Gastrocnemius medialis (tissue), 4 donors: ENCODE results near the gene SLC36A1. TPM values are rescaled to one million over a fixed set of nuclear protein-coding genes. Genes with fewer than 3 reads are reported as not detected.
A peak's percentile ranks its signal among the peaks of the same experiment; 100 is the strongest.

ENCODE experiments used
- ATAC-seq, 2 donors: fragments of 150-250 bp; one replicate each; pipeline ENCODE4 v1.9.1; 2016
- DNase-seq, 2 donors: peaks; one replicate each; pipeline ENCODE4 v3.0.0-alpha.2; 2019
- H3K27ac ChIP-seq, 4 donors: fragments of 200-600 bp; sonication (generic); 1 replicate in 1 of 4; 2 replicates in 3 of 4; pipeline ENCODE4 v1.5.1; 2016 to 2018; ENCODE audit warnings: mild to moderate bottlenecking in 2 of 4, moderate library complexity in 1 of 4
- H3K27me3 ChIP-seq, 3 donors: fragments of 200-600 bp; sonication (generic) in 2 of 3; 1 replicate in 1 of 3; 2 replicates in 2 of 3; pipeline versions ENCODE4 v1.5.1 to v1.6.0; 2016 to 2019; ENCODE audit warnings: mild to moderate bottlenecking in 1 of 3, moderate library complexity in 1 of 3
- H3K36me3 ChIP-seq, 2 donors: fragments of 200-600 bp; sonication (generic) in 1 of 2; one replicate each; pipeline ENCODE4 v1.5.1; 2017 to 2018
- H3K4me1 ChIP-seq, 2 donors: fragments of 200-600 bp; sonication (generic) in 1 of 2; one replicate each; pipeline ENCODE4 v1.5.1; 2016 to 2017; ENCODE audit warnings: mild to moderate bottlenecking in 2 of 2
- H3K4me3 ChIP-seq, 4 donors: fragments of 200-600 bp; sonication (generic) in 3 of 4; 1 replicate in 1 of 4; 2 replicates in 3 of 4; pipeline ENCODE4 v1.5.1; 2016 to 2019; ENCODE audit warnings: mild to moderate bottlenecking in 2 of 4
- H3K9me3 ChIP-seq, 3 donors: fragments of 200-600 bp; sonication (generic) in 2 of 3; 1 replicate in 1 of 3; 2 replicates in 2 of 3; pipeline ENCODE4 v1.5.1; 2016 to 2019
- CTCF ChIP-seq, 5 experiments: fragments of 450-650 bp in 3 of 5; fragments of 200-600 bp in 2 of 5; sonication (generic) in 2 of 5; IDR thresholded peaks in 4 of 5; conservative IDR thresholded peaks in 1 of 5; 1 replicate in 4 of 5; 2 replicates in 1 of 5; pipeline ENCODE4 v1.5.1; 2016 to 2019; ENCODE audit warnings: antibody characterized with exemption in 5 of 5, mild to moderate bottlenecking in 3 of 5, moderate library complexity in 3 of 5
- POLR2A ChIP-seq, 2 donors: fragments of 450-650 bp; IDR thresholded peaks; one replicate each; pipeline ENCODE4 v1.6.1; 2017; ENCODE audit warnings: antibody characterized with exemption in 2 of 2, mild to moderate bottlenecking in 2 of 2, moderate library complexity in 2 of 2
- in situ Hi-C, 4 donors: fragments of 200-750 bp; cut with MboI; loops; one replicate each; pipeline versions ENCODE4 v1.15.0 to v1.8.0; 2017; ENCODE audit warnings: low sequenced_read_pairs in 4 of 4
- intact Hi-C: fragments of 100-400 bp; cut with DNase I; formaldehyde crosslinking; loops from one replicate; pipeline ENCODE4 v1.15.1; 2023; ENCODE audit warnings: low total_unique reads
- total RNA-seq, 4 donors: library from RNA; depleted of rRNA; stranded (reverse); fragments of >200 nt; gene quantifications; one replicate each; pipeline versions ENCODE4 v1.1.0 to v1.2.3, GENCODE V29; 2016

Gene SLC36A1
- total RNA-seq, 4 donors from 2014 or later, result 4.6 to 14.7 (median 8.5) TPM

GRCh38 chr5:151427258-151427657 is 20.1 kb upstream of the SLC36A1 start:
- in situ Hi-C loops (no loop called here), intact Hi-C loops (no loop called here)
- H3K4me1 ChIP-seq, result peaks cover 16 to 18% of the 10 kb centered on the region in 2 donors
- H3K9me3 ChIP-seq, result no peaks in the 10 kb centered on the region
- peak in 2 of 5 experiments; percentile 19 to 23 for TF ChIP-seq CTCF (IDR thresholded peaks at IDR 0.05 in 4 of 5, conservative IDR thresholded peaks at IDR 0.05 in 1 of 5)
- no peak for TF ChIP-seq POLR2A (IDR thresholded peaks at IDR 0.05)
- H3K36me3 ChIP-seq, result no peaks in the 10 kb centered on the region
- DNase-seq (no peak), ATAC-seq (no peak)
- no peak overlapping the region for H3K27ac ChIP-seq
- H3K4me3 ChIP-seq, result no peak overlapping the region
- no peaks in the 10 kb centered on the region for H3K27me3 ChIP-seq

- DNase-seq, result no peak
- in situ Hi-C loops (loop anchor here in 1 of 4 donors (10.0 kb wide), 1 partner anchor 214 kb away; no protein-coding TSS in a partner anchor), intact Hi-C loops (loop anchor here (5.0 kb wide), 1 partner anchor 83 kb away; the partner anchor contains the start of gene SLC36A2)
- H3K4me3 ChIP-seq, result no peak overlapping the region
- H3K27me3 ChIP-seq, result no peaks in the 10 kb centered on the region
- ATAC-seq, result peak in 1 of 2 donors; percentile 20
- H3K27ac ChIP-seq, result peak overlapping the region; percentile 58 to 84 (median 80)
- TF ChIP-seq CTCF (IDR thresholded peaks at IDR 0.05 in 4 of 5, conservative IDR thresholded peaks at IDR 0.05 in 1 of 5) (no peak), POLR2A (IDR thresholded peaks at IDR 0.05) (no peak)
- H3K9me3 ChIP-seq, result no peaks in the 10 kb centered on the region
- H3K36me3 ChIP-seq, result no peaks in the 10 kb centered on the region
- H3K4me1 ChIP-seq, result peaks cover 32 to 34% of the 10 kb centered on the region in 2 donors
Measured at GRCh38 chr5:151430731-151431130, 16.7 kb upstream of the SLC36A1 start.

- ATAC-seq (peak; percentile 23 to 43), DNase-seq (no peak)
- peak overlapping the region; percentile 58 to 84 (median 80) for H3K27ac ChIP-seq
- in situ Hi-C loops (loop anchor here in 1 of 4 donors (10.0 kb wide), 1 partner anchor 213 kb away; no protein-coding TSS in a partner anchor), intact Hi-C loops (loop anchor here (5.0 kb wide), 1 partner anchor 84 kb away; the partner anchor contains the start of gene SLC36A2)
- H3K36me3 ChIP-seq, result no peaks in the 10 kb centered on the region
- H3K27me3 ChIP-seq, result no peaks in the 10 kb centered on the region
- H3K4me1 ChIP-seq, result peaks cover 32 to 34% of the 10 kb centered on the region in 2 donors
- TF ChIP-seq POLR2A (IDR thresholded peaks at IDR 0.05), result no peak
- TF ChIP-seq CTCF (IDR thresholded peaks at IDR 0.05 in 4 of 5, conservative IDR thresholded peaks at IDR 0.05 in 1 of 5), result no peak
- no peaks in the 10 kb centered on the region for H3K9me3 ChIP-seq
- peak overlapping the region in 1 of 4 donors; percentile 18 for H3K4me3 ChIP-seq
Measured at GRCh38 chr5:151431666-151432065, 15.7 kb upstream of the SLC36A1 start.

DNA sequence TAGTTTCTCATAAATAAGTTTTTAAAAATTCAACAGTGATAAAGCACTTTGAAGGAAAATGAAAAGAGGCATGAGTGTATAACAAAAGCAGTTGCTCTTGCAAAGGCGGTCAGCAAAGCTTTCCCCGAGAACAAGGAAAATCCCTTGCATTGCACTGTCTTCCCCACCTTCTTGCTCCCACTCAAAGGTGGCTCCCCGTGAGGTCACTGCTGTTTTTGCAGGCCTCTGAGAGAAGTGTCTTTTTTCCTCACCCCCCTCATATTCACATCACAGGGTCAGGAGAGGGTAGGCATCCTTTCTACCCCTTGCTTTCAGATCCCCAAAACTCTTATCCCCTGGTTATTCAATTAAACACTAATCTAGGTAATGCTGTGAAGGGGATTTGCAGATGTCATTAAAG is 15.2 kb upstream of the SLC36A1 start:
- H3K27ac ChIP-seq, result peak overlapping the region; percentile 77 to 87 (median 84)
- in situ Hi-C loops, result loop anchor here in 1 of 4 donors (10.0 kb wide), 1 partner anchor 213 kb away; no protein-coding TSS in a partner anchor

More for the DNA sequence above, 15.2 kb upstream of the SLC36A1 start:
- intact Hi-C loops, result loop anchor here (5.0 kb wide), 1 partner anchor 85 kb away; the partner anchor contains the start of gene SLC36A2
- H3K27me3 ChIP-seq, result no peaks in the 10 kb centered on the region
- H3K36me3 ChIP-seq, result no peaks in the 10 kb centered on the region
- DNase-seq (no peak), ATAC-seq (no peak)
- H3K4me3 ChIP-seq, result peak overlapping the region in 1 of 4 donors; percentile 18
- no peaks in the 10 kb centered on the region for H3K9me3 ChIP-seq
- TF ChIP-seq POLR2A (IDR thresholded peaks at IDR 0.05), result no peak
- no peak for TF ChIP-seq CTCF (IDR thresholded peaks at IDR 0.05 in 4 of 5, conservative IDR thresholded peaks at IDR 0.05 in 1 of 5)
- H3K4me1 ChIP-seq, result peaks cover 32 to 37% of the 10 kb centered on the region in 2 donors
